HG03432 (cell line): ENCODE measurements around the gene ACKR3.

Experiments
- ATAC-seq: cut with Tn5 transposase; IDR thresholded peaks from one replicate; pipeline ENCODE4 v1.9.1; 2021; ENCODE audit warnings: mild to moderate bottlenecking, moderate library complexity; ENCODE audit not compliant: unreplicated experiment

The ACKR3 gene

DNA sequence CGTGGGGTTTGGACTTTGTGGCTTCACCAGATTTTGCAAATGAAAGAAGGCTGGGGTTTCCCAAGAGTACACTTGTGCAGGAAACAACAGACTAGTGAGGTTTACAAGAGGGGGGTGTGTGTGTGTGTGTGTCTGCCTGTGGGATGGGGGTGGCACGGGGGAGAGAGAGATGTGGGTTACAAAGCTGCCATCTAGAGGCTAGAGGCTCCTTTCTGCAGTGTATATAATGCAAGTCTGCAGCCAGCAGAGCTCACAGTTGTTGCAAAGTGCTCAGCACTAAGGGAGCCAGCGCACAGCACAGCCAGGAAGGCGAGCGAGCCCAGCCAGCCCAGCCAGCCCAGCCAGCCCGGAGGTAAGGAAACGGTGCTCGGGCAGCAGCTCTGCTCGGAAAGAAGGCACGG, at the start of gene ACKR3:
Gene ACKR3, plus strand, starts transcription at position 253 of the 401 bp plus-strand sequence. CDS start 10,641 bp downstream, outside the sequence.
- ATAC-seq: peak; percentile 88

DNA sequence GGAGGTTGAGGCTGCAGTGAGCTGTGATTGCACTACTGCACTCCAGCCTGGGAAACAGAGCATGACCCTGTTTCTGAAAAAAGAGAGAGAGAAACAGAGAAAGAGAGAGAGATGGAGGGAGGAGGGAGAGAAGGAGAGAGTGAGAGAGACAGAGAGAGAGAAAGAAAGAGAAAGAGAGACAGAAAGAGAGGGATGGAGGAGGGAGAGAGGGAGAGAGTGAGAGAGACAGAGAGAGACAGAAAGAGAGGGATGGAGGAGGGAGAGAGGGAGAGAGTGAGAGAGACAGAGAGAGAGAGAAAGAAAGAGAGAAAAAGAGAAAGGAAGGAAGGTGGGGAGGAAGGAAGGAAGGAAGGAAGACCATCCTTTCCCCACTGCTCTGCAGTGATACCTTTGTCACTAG, 48.1 kb upstream of the ACKR3 start:
- ATAC-seq: no peak

GRCh38 chr2:236523249-236523648, 46.4 kb upstream of the ACKR3 start:
- no peak for ATAC-seq

DNA sequence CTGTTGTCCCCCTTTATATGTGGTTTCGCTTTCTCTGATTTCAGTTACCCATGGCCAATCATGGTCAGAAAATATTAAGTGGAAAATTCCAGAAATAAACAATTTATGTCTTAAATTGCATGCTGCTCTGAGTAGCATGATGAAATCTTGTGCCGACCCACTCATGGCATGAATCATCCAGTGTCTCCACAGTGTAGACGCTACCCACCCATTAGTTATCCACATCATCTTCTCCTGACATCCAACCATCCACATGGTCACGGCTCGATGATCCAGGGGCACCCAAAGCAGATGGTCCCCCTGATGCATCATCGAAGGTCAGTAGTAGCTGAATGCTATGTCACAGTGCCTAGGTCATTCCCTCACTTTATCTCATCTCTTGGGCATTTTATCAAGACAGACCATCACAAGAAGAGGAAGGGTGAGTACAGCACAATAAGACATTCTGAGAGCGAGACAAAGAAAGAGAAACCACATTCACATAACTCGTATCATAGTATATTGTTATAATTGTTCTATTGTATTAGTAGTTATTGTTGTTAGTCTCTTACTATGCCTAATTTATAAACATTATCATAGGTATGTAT, 44.1 kb upstream of the ACKR3 start:
- ATAC-seq: no peak

GRCh38 chr2:236526455-236527158, 43.0 kb upstream of the ACKR3 start:
- ATAC-seq: no peak

DNA sequence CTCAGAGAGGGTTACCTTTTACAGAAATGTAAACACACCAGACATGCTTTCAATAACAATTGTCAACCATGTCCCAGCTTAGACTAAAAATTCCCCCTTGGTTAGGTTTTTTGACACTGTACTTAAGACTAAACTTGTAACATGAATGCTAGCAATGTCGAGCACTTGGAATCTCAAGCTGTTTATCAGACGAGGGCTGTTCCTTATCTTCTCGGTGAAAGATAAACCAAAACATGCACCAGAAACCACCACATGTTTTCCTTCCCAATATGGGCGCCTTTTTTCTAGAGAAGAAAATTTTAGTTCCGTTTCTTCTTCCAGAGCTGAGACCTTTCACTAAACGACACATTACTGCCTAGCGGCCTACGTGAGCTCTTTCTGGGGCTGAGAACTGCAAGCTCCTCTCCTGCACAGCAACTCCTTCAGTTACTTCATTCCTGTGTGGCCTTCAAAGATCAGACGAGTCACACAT, 42.4 kb upstream of the ACKR3 start:
- no peak for ATAC-seq

- ATAC-seq: no peak
Observed at GRCh38 chr2:236529606-236530005, 40.0 kb upstream of the ACKR3 start.

- no peak for ATAC-seq
Observed at GRCh38 chr2:236530512-236530911, 39.1 kb upstream of the ACKR3 start.

DNA sequence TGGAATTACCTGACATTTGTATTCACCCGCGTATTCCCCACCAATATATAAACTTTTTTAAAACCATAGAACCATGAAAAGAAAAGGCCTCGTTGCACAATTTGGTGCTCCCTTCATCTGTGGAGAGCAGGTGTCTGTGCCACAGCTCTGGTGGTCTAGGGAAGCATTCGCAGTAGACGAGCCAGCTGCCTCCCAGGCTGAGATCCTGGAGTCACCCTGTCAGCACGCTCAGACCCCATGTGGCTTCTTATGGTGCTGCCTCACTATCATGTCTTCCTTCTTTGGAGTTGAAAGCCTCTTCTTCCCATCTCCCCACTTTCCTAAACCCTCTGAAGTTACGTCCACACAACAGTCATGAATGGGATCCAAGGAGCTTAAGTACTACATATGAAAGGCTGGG, 38.4 kb upstream of the ACKR3 start:
- no peak for ATAC-seq

DNA sequence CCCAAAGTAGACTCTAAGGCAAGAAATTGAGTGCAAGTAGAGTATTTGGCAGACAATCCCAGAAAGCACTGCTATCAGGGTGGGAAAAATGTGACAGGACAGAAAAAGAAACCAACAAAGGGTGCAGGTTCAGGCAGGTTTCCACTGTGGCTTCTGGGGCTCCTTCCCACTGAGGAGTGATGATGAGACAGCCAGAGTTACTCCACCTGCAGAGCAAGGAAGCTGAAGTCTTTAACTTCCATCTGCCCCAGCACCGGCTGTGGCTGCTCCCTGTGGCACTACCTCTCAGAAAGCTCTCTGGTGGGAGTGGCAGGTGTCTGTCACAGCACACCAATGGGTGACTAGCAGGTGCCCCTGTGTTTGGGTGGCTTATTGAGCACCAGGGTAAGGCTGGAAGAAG, 37.6 kb upstream of the ACKR3 start:
- no peak for ATAC-seq

GRCh38 chr2:236533343-236533742, 36.3 kb upstream of the ACKR3 start:
- ATAC-seq: no peak

- no peak for ATAC-seq
Observed at GRCh38 chr2:236535024-236535423, 34.6 kb upstream of the ACKR3 start.

GRCh38 chr2:236536727-236537398, 32.8 kb upstream of the ACKR3 start:
- ATAC-seq: peak; percentile 69

GRCh38 chr2:236538242-236538641, 31.4 kb upstream of the ACKR3 start:
- ATAC-seq: peak; percentile 53

DNA sequence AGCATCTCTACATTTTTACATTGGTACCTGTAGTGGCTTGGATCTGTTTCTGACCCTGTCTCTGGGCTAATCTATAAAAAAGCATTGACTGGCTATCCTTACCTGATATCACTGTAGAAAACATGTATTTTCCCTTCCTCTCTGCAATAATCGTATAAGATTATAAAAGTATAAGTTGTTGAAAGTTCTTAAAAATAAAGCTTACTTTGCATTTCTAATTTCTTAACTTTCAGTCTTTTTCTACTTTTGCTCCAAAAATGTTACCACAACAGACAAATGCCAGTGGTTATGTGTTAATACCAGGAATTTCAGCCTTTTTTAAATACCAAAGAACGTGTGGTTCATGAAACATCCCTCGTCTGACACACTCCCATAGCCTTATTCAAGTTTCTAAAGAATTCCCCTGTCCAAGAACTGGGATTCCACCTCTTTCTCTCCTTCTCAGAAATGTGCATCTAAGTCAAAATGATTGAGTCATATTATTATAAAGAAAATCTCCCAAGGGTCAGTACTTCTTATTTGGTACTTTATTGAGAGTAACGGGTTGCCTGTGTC, 28.5 kb upstream of the ACKR3 start:
- no peak for ATAC-seq

DNA sequence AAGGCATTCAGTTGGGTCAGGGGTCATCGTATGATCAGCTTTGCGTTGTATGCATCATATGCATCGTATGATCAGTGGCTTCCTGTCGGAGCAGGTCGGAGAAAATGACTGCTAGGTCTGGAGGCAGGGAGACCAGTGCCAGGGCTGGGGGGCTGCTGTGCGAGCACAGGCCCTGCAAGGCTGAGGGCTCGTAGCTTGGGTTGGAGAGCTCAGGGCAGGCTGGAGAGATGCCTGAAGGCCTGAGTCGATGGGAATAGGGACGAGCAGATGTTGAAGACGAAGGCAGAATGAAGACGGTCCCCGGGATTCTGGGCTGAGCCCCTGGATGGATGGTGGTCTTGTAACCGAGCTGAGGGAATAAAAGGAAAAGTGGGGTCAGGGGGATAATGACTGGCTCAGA, 25.3 kb upstream of the ACKR3 start:
- ATAC-seq: no peak

GRCh38 chr2:236545248-236545658, 24.4 kb upstream of the ACKR3 start:
- peak; percentile 59 for ATAC-seq

DNA sequence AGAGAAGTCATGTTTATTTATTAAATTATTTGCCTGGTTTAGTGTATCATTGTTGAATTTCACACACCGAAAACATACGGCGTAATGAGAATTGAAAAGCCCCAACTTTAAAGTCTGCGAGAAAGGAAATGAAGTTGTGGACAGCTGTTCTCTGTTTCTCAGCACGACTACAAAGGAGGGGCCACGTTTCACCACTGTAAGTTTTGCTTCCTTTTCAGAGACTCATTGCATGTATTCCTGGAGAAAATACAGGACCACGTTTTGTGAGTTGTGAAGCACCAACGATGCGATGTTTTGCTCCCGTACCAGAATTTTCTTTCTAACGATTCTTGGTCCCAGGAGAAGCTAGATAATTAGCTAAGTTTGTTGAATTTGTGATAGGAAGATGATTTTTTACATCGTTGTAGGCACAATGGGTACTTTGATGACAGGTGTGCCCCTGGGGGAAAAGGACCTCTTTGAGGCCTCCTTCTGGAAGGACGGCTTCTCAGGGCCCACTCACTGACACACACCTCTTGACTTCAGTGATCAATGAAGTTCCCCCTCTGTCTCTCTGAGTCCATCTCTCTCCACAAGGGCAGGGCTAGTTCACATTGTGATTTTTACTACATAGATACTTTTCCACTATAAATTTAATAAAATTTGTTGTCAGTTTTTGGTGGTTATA, 23.7 kb upstream of the ACKR3 start:
- peak; percentile 66 for ATAC-seq

- no peak for ATAC-seq
Observed at GRCh38 chr2:236546561-236547002, 23.0 kb upstream of the ACKR3 start.

DNA sequence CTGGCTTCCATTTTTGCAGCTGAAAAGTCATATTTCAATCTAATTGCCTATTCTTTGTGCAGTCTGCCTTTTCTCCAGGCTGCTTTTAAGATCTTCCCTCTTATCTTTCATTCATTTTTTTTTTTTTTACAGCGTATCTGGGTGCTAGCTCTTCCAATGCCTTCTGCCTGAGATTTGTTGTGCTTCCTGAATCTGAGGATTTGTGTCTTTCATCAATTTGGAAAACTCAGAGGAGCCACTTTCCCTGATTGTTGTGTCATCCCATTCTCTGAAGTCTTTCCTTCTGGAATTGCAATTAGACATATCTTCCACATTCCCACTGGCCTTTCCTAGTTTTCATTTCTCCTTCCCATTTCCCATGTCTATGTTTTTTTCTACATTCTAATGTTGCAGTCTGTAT, 21.9 kb upstream of the ACKR3 start:
- ATAC-seq: no peak
